Progenitor cell of endocrine pancreas (in vitro differentiated cells): ENCODE results near the gene ASH1L. TPM values are rescaled to one million over a fixed set of nuclear protein-coding genes. Genes with fewer than 3 reads are reported as not detected.
"Not testable (repeated sequence)": the region's sequence is repeated elsewhere in the genome, so short reads cannot be mapped to it uniquely, and the experiment has no call there.

Experiments used
- DNase-seq: peaks from one replicate; pipeline ENCODE4 v3.0.0; 2021; ENCODE audit warnings: low spot score; ENCODE audit not compliant: unreplicated experiment
- H3K27ac Mint-ChIP-seq: 2 replicates; pipeline ENCODE4 v1.8.0; 2021; ENCODE audit warnings: mild to moderate bottlenecking, moderate library complexity, mixed read lengths
- H3K27me3 Mint-ChIP-seq: 2 replicates; pipeline ENCODE4 v1.8.0; 2021; ENCODE audit warnings: mixed read lengths
- H3K36me3 Mint-ChIP-seq: 2 replicates; pipeline ENCODE4 v1.8.0; 2022; ENCODE audit warnings: mixed read lengths; ENCODE audit not compliant: insufficient read depth
- H3K4me1 Mint-ChIP-seq: 2 replicates; pipeline ENCODE4 v1.8.0; 2021; ENCODE audit warnings: low read depth, mixed read lengths
- H3K4me3 Mint-ChIP-seq: 2 replicates; pipeline ENCODE4 v1.8.0; 2021; ENCODE audit warnings: low read depth, mild to moderate bottlenecking, moderate library complexity, mixed read lengths
- H3K9me3 Mint-ChIP-seq: 2 replicates; pipeline ENCODE4 v1.8.0; 2021; ENCODE audit warnings: low read depth, mixed read lengths
- CTCF ChIP-seq: fragments of 200-600 bp; sonication (generic); IDR thresholded peaks from one replicate; pipeline ENCODE4 v1.5.0; 2021; ENCODE audit warnings: antibody characterized with exemption, mild to moderate bottlenecking; ENCODE audit not compliant: unreplicated experiment
- total RNA-seq: library from RNA; stranded (reverse); gene quantifications from 2 replicates; pipeline ENCODE4 v1.2.1, GENCODE V29; 2021

ASH1L gene
- total RNA-seq, 1 donor from 2014 or later, result 51.3 TPM

GRCh38 chr1:155389826-155390225 lies 172.8 kb downstream of the ASH1L start:
- no peak for TF ChIP-seq CTCF
- DNase-seq, result no peak
- H3K4me3 Mint-ChIP-seq, result no peak overlapping the region
- H3K4me1 Mint-ChIP-seq, result no peaks in the 10 kb centered on the region
- H3K36me3 Mint-ChIP-seq, result peaks cover 50% of the 10 kb centered on the region
- peaks cover 6% of the 10 kb centered on the region for H3K9me3 Mint-ChIP-seq
- no peak overlapping the region for H3K27ac Mint-ChIP-seq
- no peaks in the 10 kb centered on the region for H3K27me3 Mint-ChIP-seq

- H3K27ac Mint-ChIP-seq, DNase-seq, H3K27me3 Mint-ChIP-seq, H3K9me3 Mint-ChIP-seq, H3K4me3 Mint-ChIP-seq, H3K4me1 Mint-ChIP-seq: not testable (repeated sequence)
- H3K36me3 Mint-ChIP-seq, result peaks cover 36% of the 10 kb centered on the region
Observed at GRCh38 chr1:155385836-155386235, 176.8 kb downstream of the ASH1L start.

- DNase-seq, result no peak
- no peak overlapping the region for H3K27ac Mint-ChIP-seq
Observed at GRCh38 chr1:155383406-155383805, 179.2 kb downstream of the ASH1L start.

GRCh38 chr1:155379631-155380090 lies 182.9 kb downstream of the ASH1L start:
- TF ChIP-seq CTCF, result no peak
- no peak for DNase-seq
- Mint-ChIP-seq H3K4me1 (peaks cover 6% of the 10 kb centered on the region), H3K27me3 (no peaks in the 10 kb centered on the region), H3K4me3 (no peak overlapping the region), H3K27ac (peak overlapping the region; percentile 77), H3K36me3 (peaks cover 22% of the 10 kb centered on the region), H3K9me3 (no peaks in the 10 kb centered on the region)

More at GRCh38 chr1:155383406-155383805, 179.2 kb downstream of the ASH1L start:
- peaks cover 6% of the 10 kb centered on the region for H3K4me1 Mint-ChIP-seq
- H3K4me3 Mint-ChIP-seq, result no peak overlapping the region
- H3K36me3 Mint-ChIP-seq, result peaks cover 32% of the 10 kb centered on the region
- H3K9me3 Mint-ChIP-seq, result peaks cover 6% of the 10 kb centered on the region
- TF ChIP-seq CTCF, result no peak
- H3K27me3 Mint-ChIP-seq, result no peaks in the 10 kb centered on the region

- no peak for TF ChIP-seq CTCF
- Mint-ChIP-seq H3K27me3 (no peaks in the 10 kb centered on the region), H3K9me3 (no peaks in the 10 kb centered on the region), H3K27ac (no peak overlapping the region), H3K4me1 (peaks cover 6% of the 10 kb centered on the region), H3K36me3 (peaks cover 24% of the 10 kb centered on the region), H3K4me3 (no peak overlapping the region)
- no peak for DNase-seq
Observed at GRCh38 chr1:155379180-155379579, 183.4 kb downstream of the ASH1L start.

- DNase-seq, result no peak
- H3K4me1 Mint-ChIP-seq, result no peaks in the 10 kb centered on the region
- H3K9me3 Mint-ChIP-seq, result no peaks in the 10 kb centered on the region
- H3K36me3 Mint-ChIP-seq, result peaks cover 13% of the 10 kb centered on the region
- no peak overlapping the region for H3K4me3 Mint-ChIP-seq
- no peak for TF ChIP-seq CTCF
- no peaks in the 10 kb centered on the region for H3K27me3 Mint-ChIP-seq
- peak overlapping the region; percentile 33 for H3K27ac Mint-ChIP-seq
Observed at GRCh38 chr1:155360051-155360450, 202.6 kb downstream of the ASH1L start.
